Measurements from ENCODE around the gene PFAS. TPM values are rescaled to one million over a fixed set of nuclear protein-coding genes. Genes with fewer than 3 reads are reported as not detected.

The PFAS gene
- total and polyA plus RNA-seq, 10 of the 15 experiments (the other 5 are each of a cell fraction or from before 2014, with no cell fraction given), result 13.9 to 122 (median 47.2) TPM

DNA sequence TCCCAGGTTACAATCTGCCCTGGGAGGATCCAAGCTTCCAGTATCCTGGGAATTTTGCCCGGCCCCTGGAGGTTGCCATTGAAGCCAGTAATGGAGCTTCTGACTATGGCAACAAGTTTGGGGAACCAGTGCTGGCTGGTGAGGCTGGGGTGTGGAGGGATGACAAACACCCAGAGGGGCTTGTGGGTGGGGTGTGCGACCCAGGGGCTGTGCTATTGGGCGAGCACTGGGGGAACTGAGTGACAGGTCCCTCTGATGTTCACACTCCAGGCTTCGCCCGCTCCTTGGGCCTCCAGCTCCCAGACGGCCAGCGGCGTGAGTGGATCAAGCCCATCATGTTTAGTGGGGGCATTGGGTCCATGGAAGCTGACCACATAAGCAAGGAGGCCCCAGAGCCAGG, 8.7 kb downstream of the PFAS start:
- SMC1A ChIA-PET (ENCODE audit: uncharacterized antibody, unreplicated experiment), result no interaction called here
- intact Hi-C loops (cut with micrococcal nuclease; ENCODE audit: unreplicated experiment) (no loop called here), in situ Hi-C loops (cut with MboI) (no loop called here)
- DNase-seq (ENCODE audit: low read depth, low spot score), result no peak
- Histone ChIP-seq H3K9ac (ENCODE audit: control insufficient read depth, insufficient read depth, low read length) (no peak overlapping the region), H3K4me1 (ENCODE audit: control insufficient read depth, insufficient read depth, low read length) (no peaks in the 10 kb centered on the region), H3K27ac (ENCODE audit: control insufficient read depth, insufficient read depth) (no peak overlapping the region), H3K27me3 (replicated peaks in 1 of 2; ENCODE audit: control insufficient read depth in 2 of 2, insufficient read depth in 2 of 2, low read length in 1 of 2) (no peaks in the 10 kb centered on the region), H3K4me2 (ENCODE audit: control insufficient read depth, insufficient read depth) (no peak overlapping the region), H3K9me3 (replicated peaks; ENCODE audit: control insufficient read depth, insufficient read depth, low read length) (no peaks in the 10 kb centered on the region), H3K4me3 (no peak overlapping the region), H3K36me3 (ENCODE audit: control insufficient read depth in 2 of 2, insufficient read depth in 2 of 2, low read length in 1 of 2) (peaks cover 20 to 25% of the 10 kb centered on the region in 2 experiments), H2AFZ (ENCODE audit: control insufficient read depth, low read depth, low read length) (no peak overlapping the region), H4K20me1 (ENCODE audit: control insufficient read depth, insufficient read depth) (no peaks in the 10 kb centered on the region), H3K79me2 (ENCODE audit: control insufficient read depth, insufficient read depth, low read length) (0 out of 2 replicates have a peak, but pooled peaks cover 1% of the 10 kb centered on the region)
- FAIRE-seq, result no peak
- CTCF ChIA-PET, result no interaction called here
- BruUV-seq (replicated peaks), result no TSS peak
- ATAC-seq, result no peak
- POLR2A ChIA-PET, result no interaction called here
- RAD21 ChIA-PET (ENCODE audit: unreplicated experiment), result no interaction called here
- TF ChIP-seq ZNF622 (IDR thresholded peaks at IDR 0.05) (no peak), ATF7 (IDR thresholded peaks at IDR 0.05; ENCODE audit: low read depth) (no peak), RFX5 (IDR thresholded peaks at IDR 0.05; ENCODE audit: low read depth, low read length) (no peak), YBX1 (IDR thresholded peaks at IDR 0.05) (no peak), NR2C1 (IDR thresholded peaks at IDR 0.05) (no peak), EP300 (IDR thresholded peaks at IDR 0.05; ENCODE audit: borderline replicate concordance in 1 of 2, control insufficient read depth in 1 of 2, low read depth in 2 of 2, low read length in 2 of 2) (no peak), CREB1 (IDR thresholded peaks at IDR 0.05; ENCODE audit: low read depth) (no peak), RAD21 (IDR thresholded peaks at IDR 0.05; ENCODE audit: insufficient read depth, low read depth, low read length) (no peak), HDGF (IDR thresholded peaks at IDR 0.05) (no peak), HCFC1 (IDR thresholded peaks at IDR 0.05; ENCODE audit: low read length) (no peak), NRF1 (conservative IDR thresholded peaks at IDR 0.05; ENCODE audit: low read depth, low read length) (no peak), ASH2L (IDR thresholded peaks at IDR 0.05; ENCODE audit: borderline replicate concordance, low read depth) (no peak)
- TF ChIP-seq, protein P1, sequence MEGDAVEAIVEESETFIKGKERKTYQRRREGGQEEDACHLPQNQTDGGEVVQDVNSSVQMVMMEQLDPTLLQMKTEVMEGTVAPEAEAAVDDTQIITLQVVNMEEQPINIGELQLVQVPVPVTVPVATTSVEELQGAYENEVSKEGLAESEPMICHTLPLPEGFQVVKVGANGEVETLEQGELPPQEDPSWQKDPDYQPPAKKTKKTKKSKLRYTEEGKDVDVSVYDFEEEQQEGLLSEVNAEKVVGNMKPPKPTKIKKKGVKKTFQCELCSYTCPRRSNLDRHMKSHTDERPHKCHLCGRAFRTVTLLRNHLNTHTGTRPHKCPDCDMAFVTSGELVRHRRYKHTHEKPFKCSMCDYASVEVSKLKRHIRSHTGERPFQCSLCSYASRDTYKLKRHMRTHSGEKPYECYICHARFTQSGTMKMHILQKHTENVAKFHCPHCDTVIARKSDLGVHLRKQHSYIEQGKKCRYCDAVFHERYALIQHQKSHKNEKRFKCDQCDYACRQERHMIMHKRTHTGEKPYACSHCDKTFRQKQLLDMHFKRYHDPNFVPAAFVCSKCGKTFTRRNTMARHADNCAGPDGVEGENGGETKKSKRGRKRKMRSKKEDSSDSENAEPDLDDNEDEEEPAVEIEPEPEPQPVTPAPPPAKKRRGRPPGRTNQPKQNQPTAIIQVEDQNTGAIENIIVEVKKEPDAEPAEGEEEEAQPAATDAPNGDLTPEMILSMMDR (IDR thresholded peaks at IDR 0.05 in 2 of 3, conservative IDR thresholded peaks at IDR 0.05 in 1 of 3; ENCODE audit: control insufficient read depth in 2 of 3, extremely low read depth in 1 of 3, insufficient read depth in 1 of 3, low read depth in 3 of 3, low read length in 3 of 3), result no peak
- TF ChIP-seq, protein P2, sequence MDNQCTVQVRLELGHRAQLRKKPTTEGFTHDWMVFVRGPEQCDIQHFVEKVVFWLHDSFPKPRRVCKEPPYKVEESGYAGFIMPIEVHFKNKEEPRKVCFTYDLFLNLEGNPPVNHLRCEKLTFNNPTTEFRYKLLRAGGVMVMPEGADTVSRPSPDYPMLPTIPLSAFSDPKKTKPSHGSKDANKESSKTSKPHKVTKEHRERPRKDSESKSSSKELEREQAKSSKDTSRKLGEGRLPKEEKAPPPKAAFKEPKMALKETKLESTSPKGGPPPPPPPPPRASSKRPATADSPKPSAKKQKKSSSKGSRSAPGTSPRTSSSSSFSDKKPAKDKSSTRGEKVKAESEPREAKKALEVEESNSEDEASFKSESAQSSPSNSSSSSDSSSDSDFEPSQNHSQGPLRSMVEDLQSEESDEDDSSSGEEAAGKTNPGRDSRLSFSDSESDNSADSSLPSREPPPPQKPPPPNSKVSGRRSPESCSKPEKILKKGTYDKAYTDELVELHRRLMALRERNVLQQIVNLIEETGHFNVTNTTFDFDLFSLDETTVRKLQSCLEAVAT (IDR thresholded peaks at IDR 0.05), result no peak
- TF ChIP-seq, protein P3, sequence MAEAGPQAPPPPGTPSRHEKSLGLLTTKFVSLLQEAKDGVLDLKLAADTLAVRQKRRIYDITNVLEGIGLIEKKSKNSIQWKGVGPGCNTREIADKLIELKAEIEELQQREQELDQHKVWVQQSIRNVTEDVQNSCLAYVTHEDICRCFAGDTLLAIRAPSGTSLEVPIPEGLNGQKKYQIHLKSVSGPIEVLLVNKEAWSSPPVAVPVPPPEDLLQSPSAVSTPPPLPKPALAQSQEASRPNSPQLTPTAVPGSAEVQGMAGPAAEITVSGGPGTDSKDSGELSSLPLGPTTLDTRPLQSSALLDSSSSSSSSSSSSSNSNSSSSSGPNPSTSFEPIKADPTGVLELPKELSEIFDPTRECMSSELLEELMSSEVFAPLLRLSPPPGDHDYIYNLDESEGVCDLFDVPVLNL (IDR thresholded peaks at IDR 0.05; ENCODE audit: low read depth, low read length), result no peak
- over 99% methylated on average over 8 of the region's 8 CpGs for WGBS (ENCODE audit: insufficient coverage, insufficient replicate concordance, low lambda C conversion rate, missing lambda C conversion rate)

All from GM12878 (cell line).